Measurements from ENCODE around the gene LSM7. TPM values are rescaled to one million over a fixed set of nuclear protein-coding genes. Genes with fewer than 3 reads are reported as not detected.
A peak's percentile ranks its signal among the peaks of the same experiment; 100 is the strongest.

Gene LSM7
- total and polyA plus RNA-seq, 2 of the 13 experiments (the other 11 are each of a cell fraction or from before 2014, with no cell fraction given), result 140 to 205 TPM

GRCh38 chr19:2315818-2316353 is 12.5 kb downstream of the LSM7 start (continued):
- TF ChIP-seq CSRNP1 (CRISPR knock-in tag; IDR thresholded peaks at IDR 0.05) (no peak), ZNF256 (CRISPR knock-in tag; conservative IDR thresholded peaks at IDR 0.05) (no peak), DDIT3 (CRISPR knock-in tag; IDR thresholded peaks at IDR 0.05) (no peak), ARNT2 (CRISPR knock-in tag; IDR thresholded peaks at IDR 0.05; ENCODE audit: low read depth) (no peak), ZFP82 (CRISPR knock-in tag; IDR thresholded peaks at IDR 0.05; ENCODE audit: borderline replicate concordance) (no peak), KAT8 (CRISPR knock-in tag; IDR thresholded peaks at IDR 0.05) (peak; percentile 69), TFE3 (CRISPR knock-in tag; IDR thresholded peaks at IDR 0.05) (no peak), TCF7 (IDR thresholded peaks at IDR 0.05; ENCODE audit: low read depth) (no peak), ZNF572 (CRISPR knock-in tag; IDR thresholded peaks at IDR 0.05) (0 out of 2 replicates have a peak, but pooled peaks have one; percentile 56), KAT2B (IDR thresholded peaks at IDR 0.05; ENCODE audit: borderline replicate concordance, low read depth, low read length) (no peak), SOX13 (IDR thresholded peaks at IDR 0.05) (no peak), SOX13 (CRISPR knock-in tag; conservative IDR thresholded peaks at IDR 0.05 in 1 of 2, IDR thresholded peaks at IDR 0.05 in 1 of 2) (0 out of 4 replicates have a peak, but pooled peaks of 1 of the 2 experiments have one; percentile 24), ZHX1 (CRISPR knock-in tag; IDR thresholded peaks at IDR 0.05; ENCODE audit: low read depth) (peak; percentile 45; the same call in 1 of the 2 replicates), GLI4 (CRISPR knock-in tag; IDR thresholded peaks at IDR 0.05; ENCODE audit: borderline replicate concordance) (0 out of 2 replicates have a peak, but pooled peaks have one; percentile 41), DZIP1 (CRISPR knock-in tag; IDR thresholded peaks at IDR 0.05) (peak; percentile 85), JDP2 (CRISPR knock-in tag; IDR thresholded peaks at IDR 0.05; ENCODE audit: borderline replicate concordance) (no peak), ZGPAT (CRISPR knock-in tag; IDR thresholded peaks at IDR 0.05) (peak; percentile 79), GATA4 (IDR thresholded peaks at IDR 0.05; ENCODE audit: borderline replicate concordance, low read depth) (no peak), ZNF768 (CRISPR knock-in tag; IDR thresholded peaks at IDR 0.05) (peak; percentile 68; the same call in 1 of the 2 replicates)

Measured in HepG2 (cell line).